NCI-H2227 treated with DMSO at 0.1 percent for 48 hours (cell line): ENCODE results near the gene COL4A4.

Experiments used
- DNase-seq: peaks from one replicate; lab custom pipeline; 2025; lab: John Stamatoyannopoulos, UW

COL4A4 gene

GRCh38 chr2:227030789-227031188, 133.2 kb downstream of the COL4A4 start:
- DNase-seq = no peak

- DNase-seq = no peak
Observed at GRCh38 chr2:227029426-227030105, 134.4 kb downstream of the COL4A4 start.

- DNase-seq = no peak
Observed at GRCh38 chr2:227025510-227025909, 138.5 kb downstream of the COL4A4 start.

DNA sequence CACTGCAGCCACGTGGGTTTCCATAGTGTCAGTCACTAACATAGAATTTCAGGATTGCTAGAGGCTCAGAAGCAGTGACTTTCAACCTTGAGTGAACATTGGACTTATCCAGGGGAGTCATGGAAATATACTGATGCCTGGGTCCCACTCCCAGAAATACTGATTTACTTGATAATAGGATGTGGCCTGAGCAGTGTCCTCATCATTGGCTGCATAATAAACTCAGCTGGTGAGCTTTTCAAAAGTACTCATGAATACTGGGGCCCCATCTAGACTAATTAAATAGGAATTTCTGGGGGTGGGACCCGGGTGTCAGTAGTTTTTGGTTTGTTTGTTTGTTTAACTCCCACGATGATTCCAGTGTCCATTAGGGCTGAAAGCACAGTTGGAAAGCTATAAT, 141.4 kb downstream of the COL4A4 start:
- DNase-seq = no peak

DNA sequence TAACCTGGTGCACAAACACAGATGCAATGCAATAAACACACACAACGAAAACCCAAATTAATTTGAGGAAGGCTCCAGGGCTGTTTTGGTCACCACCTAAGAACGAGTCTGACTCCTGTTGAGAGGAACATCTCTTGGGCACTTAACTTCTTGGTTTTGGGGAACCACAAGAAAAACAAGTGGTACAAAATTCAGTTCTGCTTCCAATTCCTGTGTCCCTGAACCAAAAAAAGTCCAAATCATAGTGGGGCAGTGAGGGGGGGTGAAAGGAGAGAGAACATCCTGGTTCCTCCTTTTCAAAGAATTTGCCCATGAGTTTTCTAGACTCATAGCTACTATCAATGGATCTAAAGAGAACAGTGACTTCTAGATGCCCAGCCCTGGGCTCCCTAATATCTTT, 143.6 kb downstream of the COL4A4 start:
- DNase-seq = no peak

GRCh38 chr2:227016894-227017293, 147.1 kb downstream of the COL4A4 start:
- DNase-seq = no peak

DNA sequence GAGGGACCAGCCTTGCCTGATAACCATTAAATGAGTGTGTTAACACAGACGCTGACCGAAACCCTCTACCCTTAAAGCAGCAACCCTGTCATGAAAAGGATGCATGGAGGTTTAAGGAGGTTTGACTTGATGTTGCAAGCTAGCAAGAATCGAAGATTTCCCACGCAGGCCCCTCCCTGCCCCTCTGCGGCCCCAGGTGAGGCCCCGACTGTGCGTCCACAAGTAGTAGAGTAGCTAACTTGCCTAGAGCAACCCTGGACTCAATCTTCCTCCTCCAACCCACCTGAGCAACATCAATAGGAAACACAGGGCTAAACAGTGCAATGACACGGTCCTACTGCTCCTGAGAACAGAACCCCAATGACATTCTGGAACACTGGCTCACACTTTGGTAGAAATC, 150.1 kb downstream of the COL4A4 start:
- no peak for DNase-seq

GRCh38 chr2:227013330-227013729, 150.7 kb downstream of the COL4A4 start:
- no peak for DNase-seq

DNA sequence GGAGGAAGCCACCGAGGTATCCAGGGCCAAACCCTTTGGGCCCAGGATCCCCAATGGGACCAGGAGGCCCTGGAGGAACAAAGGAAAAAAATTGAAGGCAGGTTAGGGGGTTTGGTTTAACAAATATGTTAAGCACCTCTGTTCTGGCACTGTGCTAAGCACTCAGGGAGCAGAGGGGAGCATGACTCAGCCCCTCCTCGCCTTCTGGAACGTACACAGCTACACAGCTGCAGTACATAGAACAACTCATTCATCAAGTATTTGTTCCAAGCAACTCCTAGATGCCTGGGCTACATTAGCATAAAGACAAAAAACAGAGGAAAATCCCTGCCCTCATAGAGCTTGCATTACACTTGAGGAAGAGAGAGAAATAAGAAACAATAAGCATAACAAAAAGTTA, 153.6 kb downstream of the COL4A4 start:
- no peak for DNase-seq

DNA sequence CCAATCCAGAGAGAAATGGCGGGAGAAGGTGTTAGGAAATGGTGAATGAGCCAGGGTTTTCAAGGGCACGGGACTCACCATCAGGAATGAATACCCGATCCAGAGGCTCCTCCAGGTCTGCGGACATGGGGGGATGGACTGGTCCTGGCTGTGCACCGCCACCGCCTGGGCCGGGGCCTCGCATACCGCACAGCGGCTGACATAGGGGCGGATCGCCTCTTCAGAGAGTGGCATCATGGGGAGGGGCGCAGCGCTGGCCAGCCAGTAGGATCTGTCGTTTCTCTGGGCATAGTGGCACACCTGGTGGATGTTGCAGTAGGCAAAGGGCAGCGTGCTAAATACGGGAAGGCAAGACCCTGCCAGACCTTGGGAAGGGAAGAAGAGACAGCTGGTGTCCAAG, 156.1 kb downstream of the COL4A4 start:
- DNase-seq = no peak

DNA sequence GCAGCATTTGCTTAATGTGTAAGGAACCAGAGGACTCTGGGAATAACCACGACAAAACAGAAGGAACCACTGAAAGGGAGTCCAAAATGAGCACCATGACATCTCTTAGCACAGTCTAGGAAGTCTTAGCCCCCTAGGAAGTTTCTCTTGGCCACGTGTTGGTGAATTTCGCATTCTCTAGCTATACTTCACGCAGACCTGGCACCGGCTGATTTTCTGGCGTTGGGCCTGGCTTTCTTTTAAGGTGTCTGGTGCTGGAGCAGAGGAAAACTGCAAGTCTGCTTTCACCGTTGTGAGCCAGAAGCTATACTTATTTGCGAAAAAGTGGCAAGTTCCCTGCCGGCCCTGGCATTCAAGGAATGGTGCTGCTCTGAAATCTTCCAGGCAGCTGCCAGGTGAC, 156.9 kb downstream of the COL4A4 start:
- DNase-seq = no peak

GRCh38 chr2:227006189-227006897, 157.7 kb downstream of the COL4A4 start:
- peak; percentile 40 for DNase-seq

DNA sequence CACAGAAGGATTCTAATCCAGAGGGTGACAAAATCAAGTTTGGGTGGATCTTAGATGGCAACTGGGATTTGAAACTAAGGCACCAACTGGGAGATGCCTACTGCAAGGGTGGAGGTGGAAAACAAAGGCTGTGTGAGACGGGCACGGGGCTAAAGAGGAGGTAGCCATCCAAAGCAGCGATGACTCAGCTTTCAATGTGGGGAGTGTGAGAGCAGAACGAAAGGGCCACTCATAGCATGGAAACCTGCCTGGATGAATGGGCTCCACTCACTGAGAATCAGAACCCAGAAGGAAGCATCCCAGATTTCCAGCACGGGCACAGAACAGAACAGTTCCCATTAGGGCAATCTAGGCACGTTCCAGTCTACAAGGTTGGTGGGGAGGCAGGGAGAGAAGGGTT, 159.5 kb downstream of the COL4A4 start:
- DNase-seq = no peak

DNA sequence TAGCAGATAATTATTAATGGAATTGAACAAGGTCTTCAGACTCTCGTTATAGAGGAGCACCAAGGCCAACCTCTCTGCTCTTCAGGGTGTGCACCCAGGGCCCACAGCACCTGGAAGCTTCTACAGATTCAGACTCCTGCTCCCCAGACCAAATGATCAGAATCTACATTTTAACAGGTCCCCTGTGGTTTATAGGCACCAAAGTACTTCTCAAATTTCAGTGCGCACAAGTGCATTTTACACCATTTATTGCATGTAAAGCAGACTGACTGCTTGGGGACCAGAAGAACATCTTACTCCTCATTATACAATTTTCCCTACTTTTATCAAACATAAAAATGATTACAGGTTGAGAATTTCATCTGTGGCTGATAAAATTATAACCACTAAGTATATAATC, 163.9 kb downstream of the COL4A4 start:
- no peak for DNase-seq

DNA sequence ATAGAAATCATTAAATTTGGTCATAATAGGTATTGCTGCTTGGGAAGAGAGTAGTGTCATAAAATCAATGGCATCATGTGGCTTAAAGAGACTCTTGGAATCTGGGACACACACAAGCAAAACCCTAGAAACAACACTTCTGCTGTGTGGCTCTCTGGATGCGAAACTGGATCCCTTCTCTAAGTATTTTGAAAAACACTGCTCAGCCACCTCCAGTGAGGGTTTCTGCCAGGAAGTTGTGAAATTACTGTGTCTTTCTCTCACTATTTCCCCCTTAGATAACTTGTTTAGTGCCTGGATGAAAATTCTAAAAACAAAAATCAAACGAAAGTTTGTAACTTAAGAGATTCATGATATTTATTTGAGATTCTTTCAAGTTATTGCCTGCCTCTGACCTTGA, 164.3 kb downstream of the COL4A4 start:
- DNase-seq = no peak

DNA sequence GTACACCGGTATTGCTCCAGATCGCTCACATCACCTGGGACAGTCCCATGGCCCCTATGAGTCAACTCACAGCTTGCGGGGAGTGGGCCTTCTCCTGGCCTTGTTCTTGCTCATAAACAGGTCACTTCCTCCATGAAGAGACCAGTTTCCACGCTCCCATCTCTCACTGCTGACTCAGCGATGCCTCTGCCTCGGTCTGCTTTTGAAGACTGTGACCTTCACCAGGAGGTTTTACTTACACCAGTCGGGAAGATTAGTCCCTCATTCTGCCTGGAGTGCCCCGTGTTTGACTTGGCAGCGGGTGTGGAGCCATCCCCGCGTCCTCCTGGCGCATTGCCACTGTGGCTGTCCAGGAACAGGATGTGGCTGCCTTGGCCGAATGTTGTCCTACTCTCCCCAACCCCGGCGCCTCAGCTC, 168.4 kb downstream of the COL4A4 start:
- DNase-seq = no peak

GRCh38 chr2:226994775-226995174, 169.2 kb downstream of the COL4A4 start:
- DNase-seq = no peak

- no peak for DNase-seq
Observed at GRCh38 chr2:226993171-226993570, 170.8 kb downstream of the COL4A4 start.

DNA sequence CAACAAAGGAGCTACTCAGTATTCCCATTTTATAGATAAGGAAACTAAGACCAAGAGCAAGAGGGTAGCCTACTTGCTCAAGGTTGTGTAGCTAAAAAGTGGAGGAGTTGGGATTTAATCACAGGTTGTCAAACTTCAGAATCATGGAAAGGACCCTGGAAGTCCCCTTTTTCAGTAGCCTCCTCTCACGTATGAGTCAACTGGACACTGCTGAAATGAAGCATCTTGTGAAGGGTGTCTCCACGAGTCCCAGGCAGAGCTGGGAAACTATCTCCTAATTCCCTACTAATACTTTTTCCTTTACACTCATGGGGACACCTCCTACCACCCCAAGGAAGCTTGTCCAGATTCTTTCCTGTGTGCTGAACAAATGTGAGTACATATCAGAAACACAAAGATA, 172.3 kb downstream of the COL4A4 start:
- DNase-seq = no peak

GRCh38 chr2:226985583-226985946, 178.4 kb downstream of the COL4A4 start:
- no peak for DNase-seq

DNA sequence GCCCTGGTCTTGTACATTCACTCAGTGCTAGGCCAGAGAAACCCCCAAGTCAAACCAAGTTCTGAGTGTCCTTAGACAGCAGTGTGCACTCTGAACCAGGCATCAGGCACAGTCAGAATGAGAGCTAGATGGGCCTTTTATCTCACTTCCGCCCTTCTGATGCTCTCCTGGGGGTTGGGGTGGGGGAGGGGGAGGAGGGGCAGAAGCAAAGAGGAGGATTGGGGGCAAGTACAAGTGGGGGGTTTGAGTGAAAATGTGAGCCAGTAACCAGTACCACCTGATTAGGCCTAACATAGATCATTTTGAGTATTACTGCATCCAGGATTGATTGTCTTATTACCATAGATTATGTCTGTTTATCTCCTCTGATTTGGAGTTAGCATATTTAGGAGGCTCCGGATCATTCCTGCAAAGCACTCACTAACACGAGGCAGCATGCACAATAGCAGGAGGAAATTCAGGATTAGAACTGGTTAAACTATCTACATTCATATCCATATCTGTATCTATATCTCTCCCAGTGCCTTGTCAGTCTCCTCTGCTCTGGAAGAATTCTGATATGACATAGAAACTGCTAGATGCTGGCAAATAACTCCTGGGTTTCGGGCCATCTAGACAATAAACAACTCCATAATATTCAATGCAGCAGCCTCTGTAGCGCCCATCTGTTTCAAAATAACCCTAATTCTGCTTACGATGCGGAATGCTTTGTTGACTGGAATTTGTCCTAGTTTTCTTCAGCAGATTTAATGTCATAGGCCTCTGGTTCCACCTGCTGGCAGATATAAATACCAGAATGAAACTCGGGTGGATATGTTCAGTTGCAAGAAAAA, 179.0 kb downstream of the COL4A4 start:
- DNase-seq = peak; percentile 74

DNA sequence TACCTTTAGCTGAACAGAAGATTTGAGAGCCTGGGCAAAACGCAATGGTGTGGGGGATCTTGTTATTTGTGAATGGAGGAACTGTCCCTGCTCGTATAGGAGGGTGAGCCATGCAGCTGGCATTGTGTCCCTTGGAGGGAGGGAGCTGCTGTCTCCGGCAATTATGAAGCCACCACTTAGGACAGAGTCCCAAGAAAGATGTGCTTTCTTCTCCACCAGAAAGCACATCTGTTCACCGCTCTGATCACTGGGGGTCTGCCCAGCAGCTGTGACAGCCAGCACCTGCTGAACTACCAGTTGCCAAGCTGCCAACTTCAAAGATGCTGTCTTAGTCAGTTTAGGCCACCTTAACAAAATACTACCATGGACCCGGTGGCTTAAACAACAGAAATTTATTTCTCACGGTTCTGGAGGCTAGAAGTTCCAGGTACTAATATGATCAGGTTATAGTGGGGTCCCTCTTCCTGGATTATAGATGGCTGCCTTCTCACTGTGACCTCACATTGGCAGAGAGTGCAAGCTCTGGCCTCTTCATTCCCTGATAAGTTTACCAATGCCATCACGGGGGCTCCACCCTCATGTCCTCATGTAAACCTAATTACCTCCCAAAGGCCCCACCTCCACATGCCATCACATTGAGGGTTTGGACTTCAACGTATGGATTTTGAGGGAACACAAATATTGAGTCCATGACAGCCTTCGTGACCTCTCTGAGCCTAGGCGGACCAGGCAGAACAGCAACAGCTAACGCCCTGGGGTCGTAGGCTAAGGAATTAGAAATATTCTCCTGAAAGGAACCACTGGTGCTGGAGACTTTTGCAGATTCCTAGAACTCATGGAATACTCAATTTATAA, 179.9 kb downstream of the COL4A4 start:
- DNase-seq = no peak
